Naive thymus-derived CD8-positive, alpha-beta T cell (primary cell): ENCODE data around the gene ZDHHC13. TPM values are rescaled to one million over a fixed set of nuclear protein-coding genes. Genes with fewer than 3 reads are reported as not detected.

Experiments
- ATAC-seq, 2 donors: fragments of 150-1000 bp; cut with Tn5 transposase in 1 of 2; sonication (Bioruptor Pico), chemical (Tn5 transposase) in 1 of 2; 1 replicate in 1 of 2; 2 replicates in 1 of 2; pipeline ENCODE4 v1.10.0; 2021; ENCODE audit warnings: mild to moderate bottlenecking in 2 of 2, moderate library complexity in 2 of 2
- POLR2A ChIA-PET: fragments of 350-600 bp; sonication (Branson Sonifier 250); formaldehyde crosslinking; loops from one replicate; lab custom pipeline; 2021; ENCODE audit warnings: antibody characterized with exemption; lab: Charles Lee
- DNase-seq, 10 donors: peaks; one replicate each; pipeline versions ENCODE4 v3.0.0 to v3.0.0-alpha.2; 2020 to 2022
- H3K27ac Mint-ChIP-seq, 10 donors: one replicate each; pipeline ENCODE4 v1.8.0; 2020 to 2022; ENCODE audit warnings: mild to moderate bottlenecking in 10 of 10, mixed read lengths in 10 of 10, moderate library complexity in 4 of 10, inconsistent platforms in 1 of 10
- H3K27me3 Mint-ChIP-seq, 5 donors: one replicate each; pipeline ENCODE4 v1.8.0; 2021 to 2022; ENCODE audit warnings: mixed read lengths in 5 of 5
- H3K36me3 Mint-ChIP-seq, 3 donors: one replicate each; pipeline ENCODE4 v1.8.0; 2020 to 2022; ENCODE audit warnings: mixed read lengths in 3 of 3, mild to moderate bottlenecking in 2 of 3, inconsistent platforms in 1 of 3
- H3K4me1 Mint-ChIP-seq, 4 donors: one replicate each; pipeline ENCODE4 v1.8.0; 2021 to 2022; ENCODE audit warnings: mixed read lengths in 4 of 4
- H3K4me3 Mint-ChIP-seq, 10 donors: one replicate each; pipeline ENCODE4 v1.8.0; 2020 to 2022; ENCODE audit warnings: mild to moderate bottlenecking in 10 of 10, mixed read lengths in 10 of 10, moderate library complexity in 6 of 10, inconsistent platforms in 1 of 10
- H3K9me3 Mint-ChIP-seq, 9 donors: one replicate each; pipeline ENCODE4 v1.8.0; 2020 to 2022; ENCODE audit warnings: mixed read lengths in 9 of 9, mild to moderate bottlenecking in 3 of 9, inconsistent platforms in 1 of 9, moderate library complexity in 1 of 9
- polyA plus RNA-seq, 3 donors: library from polyadenylated mRNA; unstranded; fragments of 300-500 nt; fragmentation: Illumina TruSeq; gene quantifications; one replicate each; pipeline ENCODE4 v1.2.3, GENCODE V29; 2021
- total RNA-seq, 8 experiments: library from RNA in 2 of 8; stranded (reverse) in 2 of 8; gene quantifications; one replicate each; pipeline ENCODE4 v1.2.3 and lab custom pipeline; 2021 to 2026

ZDHHC13 gene
- total and polyA plus RNA-seq, 5 experiments from 2014 or later = 6.1 to 21.4 (median 9.9) TPM

GRCh38 chr11:19225581-19225980 is 108.6 kb downstream of the ZDHHC13 start:
- no peaks in the 10 kb centered on the region for H3K4me1 Mint-ChIP-seq
- no peaks in the 10 kb centered on the region for H3K36me3 Mint-ChIP-seq
- peaks cover 0 to 4% (median 0%) of the 10 kb centered on the region in 9 donors for H3K9me3 Mint-ChIP-seq
- POLR2A ChIA-PET = no interaction called here
- no peak overlapping the region for H3K27ac Mint-ChIP-seq
- ATAC-seq (no peak), DNase-seq (no peak)
- H3K27me3 Mint-ChIP-seq = peaks cover 0 to 14% (median 0%) of the 10 kb centered on the region in 5 donors
- no peak overlapping the region for H3K4me3 Mint-ChIP-seq

Other genes with a start within 250 kb of the ZDHHC13 start
- not detected for gene MRGPRX1, start 177.8 kb upstream of the ZDHHC13 start, total RNA-seq
- not detected for gene MRGPRX1, start 177.8 kb upstream of the ZDHHC13 start, polyA plus RNA-seq
- gene MRGPRX2, start 56.5 kb upstream of the ZDHHC13 start, total RNA-seq = not detected
- not detected for gene MRGPRX2, start 56.5 kb upstream of the ZDHHC13 start, polyA plus RNA-seq
- gene CSRP3, start 84.8 kb downstream of the ZDHHC13 start, total RNA-seq = not detected
- not detected for gene CSRP3, start 84.8 kb downstream of the ZDHHC13 start, polyA plus RNA-seq
- gene E2F8, start 123.8 kb downstream of the ZDHHC13 start, total RNA-seq = not detected
- not detected for gene E2F8, start 123.8 kb downstream of the ZDHHC13 start, polyA plus RNA-seq